H1 (cell line): ENCODE data around the gene PPP2R2C. TPM values are rescaled to one million over a fixed set of nuclear protein-coding genes. Genes with fewer than 3 reads are reported as not detected.

ENCODE experiments used
- CTCF ChIA-PET: fragments of 300-600 bp; sonication (Branson Sonifier 250); formaldehyde crosslinking; loops from one replicate; lab custom pipeline; 2021; ENCODE audit not compliant: partially characterized antibody; lab: Charles Lee
- POLR2A ChIA-PET: fragments of 300-600 bp; sonication (Branson Sonifier 250); formaldehyde crosslinking; loops from one replicate; lab custom pipeline; 2021; ENCODE audit warnings: inconsistent platforms; ENCODE audit not compliant: partially characterized antibody; lab: Charles Lee
- DNase-seq, 2 experiments: peaks; one replicate each; pipeline versions ENCODE4 v3.0.0 to v3.0.0-alpha.2; 2010 to 2022; ENCODE audit warnings: low spot score in 2 of 2, low read depth in 1 of 2, mixed read lengths in 1 of 2
- FAIRE-seq: peaks from 2 replicates; lab custom pipeline; 2011; peaks lifted over from hg19 to GRCh38; lab: Jason Lieb, UNC
- H2AFZ ChIP-seq: 2 replicates; pipeline ENCODE4 v1.8.1; 2012; ENCODE audit warnings: low read length, inconsistent platforms
- H2AK5ac ChIP-seq: 2 replicates; pipeline ENCODE4 v1.6.1; 2013; ENCODE audit warnings: low read depth, low read length
- H2BK120ac ChIP-seq: replicated peaks from 2 replicates; pipeline ENCODE3; 2013; ENCODE audit warnings: low read depth, low read length, inconsistent platforms
- H2BK12ac ChIP-seq: 2 replicates; pipeline ENCODE4 v1.6.1; 2013; ENCODE audit warnings: low read depth, low read length
- H2BK15ac ChIP-seq: 2 replicates; pipeline ENCODE4 v1.6.1; 2013; ENCODE audit warnings: low read length
- H2BK20ac ChIP-seq: 2 replicates; pipeline ENCODE4 v1.6.1; 2013; ENCODE audit warnings: low read length
- H2BK5ac ChIP-seq: 2 replicates; pipeline ENCODE4 v1.6.1; 2013; ENCODE audit warnings: low read depth, low read length
- H3K14ac ChIP-seq: 2 replicates; pipeline ENCODE4 v1.6.1; 2013; ENCODE audit warnings: inconsistent platforms; ENCODE audit not compliant: insufficient read length
- H3K18ac ChIP-seq: 2 replicates; pipeline ENCODE4 v1.6.1; 2013; ENCODE audit warnings: low read length; ENCODE audit errors: extremely low read depth
- H3K23ac ChIP-seq: 2 replicates; pipeline ENCODE4 v1.6.1; 2013; ENCODE audit warnings: inconsistent platforms; ENCODE audit not compliant: insufficient read length
- H3K23me2 ChIP-seq: 2 replicates; pipeline ENCODE4 v1.6.1; 2013; ENCODE audit warnings: low read depth, low read length
- H3K27ac ChIP-seq: 2 replicates; pipeline ENCODE4 v1.6.1; 2011; ENCODE audit warnings: low read depth, low read length, inconsistent platforms
- H3K27me3 ChIP-seq, 4 experiments: replicated peaks in 1 of 4; 1 replicate in 1 of 4; 2 replicates in 3 of 4; pipeline versions ENCODE4 v1.6.1 to v1.8.1; 2011 to 2013; ENCODE audit warnings: low read length in 3 of 4, mild to moderate bottlenecking in 3 of 4, inconsistent platforms in 2 of 4, mixed read lengths in 2 of 4, moderate library complexity in 1 of 4; ENCODE audit not compliant: control insufficient read depth in 3 of 4, insufficient read depth in 3 of 4; ENCODE audit errors: extremely low read depth in 1 of 4
- H3K36me3 ChIP-seq, 4 experiments: 2 replicates each; pipeline versions ENCODE4 v1.6.1 to v1.8.1; 2011 to 2013; ENCODE audit warnings: mild to moderate bottlenecking in 4 of 4, low read length in 3 of 4, moderate library complexity in 2 of 4, control low read depth in 1 of 4, inconsistent platforms in 1 of 4; ENCODE audit not compliant: insufficient read depth in 4 of 4, control insufficient read depth in 2 of 4
- H3K4ac ChIP-seq: replicated peaks from 2 replicates; pipeline ENCODE3; 2013; ENCODE audit warnings: low read length, low read depth, mixed read lengths, inconsistent platforms; ENCODE audit not compliant: insufficient read length
- H3K4me1 ChIP-seq, 4 experiments: replicated peaks in 1 of 4; 1 replicate in 1 of 4; 2 replicates in 3 of 4; pipeline versions ENCODE4 v1.6.1 to v1.8.1; 2011 to 2013; ENCODE audit warnings: low read length in 3 of 4, inconsistent platforms in 2 of 4, mixed read lengths in 1 of 4; ENCODE audit not compliant: insufficient read depth in 4 of 4, control insufficient read depth in 3 of 4
- H3K4me2 ChIP-seq, 2 experiments: 2 replicates each; pipeline versions ENCODE4 v1.6.1 to v1.8.1; 2011 to 2013; ENCODE audit warnings: low read depth in 2 of 2, low read length in 2 of 2, control low read depth in 1 of 2, inconsistent platforms in 1 of 2, mild to moderate bottlenecking in 1 of 2; ENCODE audit not compliant: insufficient read depth in 1 of 2
- H3K4me3 ChIP-seq, 4 experiments: fragments of 200-600, 300-600 bp in 1 of 4; sonication (generic), shearing (Covaris generic), sonication (Bioruptor Twin) in 1 of 4; 2 replicates each; pipeline versions ENCODE4 v1.5.1 to v1.8.1; 2011 to 2016; ENCODE audit warnings: low read length in 4 of 4, low read depth in 3 of 4, control low read depth in 2 of 4, inconsistent platforms in 2 of 4, mild to moderate bottlenecking in 2 of 4, mixed read lengths in 1 of 4, moderate library complexity in 1 of 4; ENCODE audit not compliant: insufficient read depth in 2 of 4; ENCODE audit errors: extremely low read depth in 1 of 4
- H3K56ac ChIP-seq: replicated peaks from 2 replicates; pipeline ENCODE3; 2013; ENCODE audit warnings: low read depth, mild to moderate bottlenecking, mixed read lengths, low read length, inconsistent platforms; ENCODE audit not compliant: insufficient read length
- H3K79me1 ChIP-seq: 2 replicates; pipeline ENCODE4 v1.6.1; 2013; ENCODE audit warnings: low read depth, low read length, control low read depth
- H3K79me2 ChIP-seq, 2 experiments: 2 replicates each; pipeline versions ENCODE4 v1.6.1 to v1.8.1; 2012 to 2013; ENCODE audit warnings: low read length in 2 of 2, mild to moderate bottlenecking in 2 of 2, inconsistent platforms in 1 of 2; ENCODE audit not compliant: insufficient read depth in 2 of 2, control insufficient read depth in 1 of 2
- H3K9ac ChIP-seq, 4 experiments: replicated peaks in 1 of 4; 1 replicate in 1 of 4; 2 replicates in 3 of 4; pipeline versions ENCODE4 v1.6.1 to v1.8.1; 2011 to 2013; ENCODE audit warnings: low read depth in 3 of 4, low read length in 3 of 4, control low read depth in 2 of 4, mild to moderate bottlenecking in 2 of 4, moderate library complexity in 2 of 4, inconsistent platforms in 1 of 4; ENCODE audit errors: extremely low read depth in 1 of 4
- H3K9me3 ChIP-seq, 2 experiments: 2 replicates each; pipeline versions ENCODE4 v1.6.1 to v1.8.1; 2012 to 2013; ENCODE audit warnings: mild to moderate bottlenecking in 2 of 2, moderate library complexity in 2 of 2, control low read depth in 1 of 2, inconsistent platforms in 1 of 2, low read depth in 1 of 2, low read length in 1 of 2, mixed read lengths in 1 of 2; ENCODE audit not compliant: insufficient read depth in 2 of 2
- H4K20me1 ChIP-seq, 2 experiments: replicated peaks in 1 of 2; 2 replicates each; pipeline versions ENCODE3 to v1.8.1; 2011 to 2013; ENCODE audit warnings: inconsistent platforms in 2 of 2, low read length in 2 of 2, mild to moderate bottlenecking in 1 of 2; ENCODE audit not compliant: insufficient read depth in 2 of 2, control insufficient read depth in 1 of 2
- H4K5ac ChIP-seq: 2 replicates; pipeline ENCODE4 v1.6.1; 2013; ENCODE audit warnings: low read length, low read depth, mixed read lengths, inconsistent platforms; ENCODE audit not compliant: insufficient read length
- H4K8ac ChIP-seq: 2 replicates; pipeline ENCODE4 v1.8.0; 2013; ENCODE audit warnings: mild to moderate bottlenecking, moderate library complexity, low read length, inconsistent platforms; ENCODE audit not compliant: insufficient read depth; ENCODE audit errors: extremely low read depth
- H4K91ac ChIP-seq: replicated peaks from 2 replicates; pipeline ENCODE3; 2013; ENCODE audit warnings: low read length, mixed read lengths, inconsistent platforms; ENCODE audit not compliant: insufficient read length
- CREB1 ChIP-seq: IDR thresholded peaks from 2 replicates; pipeline ENCODE4 v1.6.1; 2012; ENCODE audit warnings: inconsistent platforms
- RXRA ChIP-seq: IDR thresholded peaks from 2 replicates; pipeline ENCODE4 v1.6.1; 2011; ENCODE audit warnings: low read depth, mild to moderate bottlenecking, low read length, moderate library complexity; ENCODE audit not compliant: insufficient read depth
- WGBS, 2 experiments: shearing (Covaris generic) in 1 of 2; methylation state at CpG; one replicate each; pipeline versions ENCODE4 v1.1.6 to v1.1.7; 2013 to 2015; ENCODE audit warnings: low lambda C conversion rate in 2 of 2, mixed read lengths in 2 of 2, inconsistent platforms in 1 of 2, low coverage in 1 of 2, missing lambda C conversion rate in 1 of 2; ENCODE audit not compliant: insufficient replicate concordance in 2 of 2, insufficient coverage in 1 of 2, insufficient read length in 1 of 2; ENCODE audit errors: extremely low coverage in 1 of 2, missing lambda C conversion rate in 1 of 2; 5-methylcytosine and 5-hydroxymethylcytosine counted together
- polyA plus RNA-seq, 7 experiments: library from polyadenylated mRNA; depleted of rRNA in 3 of 7; stranded (reverse) in 5 of 7; unstranded in 2 of 7; fragments of >200 nt in 5 of 7; fragments of 200-250 nt in 2 of 7; gene quantifications; 1 replicate in 5 of 7; 2 replicates in 1 of 7; 4 replicates in 1 of 7; pipeline versions ENCODE4 v1.2.1 to v1.2.3, GENCODE V29; 2011 to 2013; ENCODE audit warnings: missing spikeins in 2 of 7, mixed read lengths in 2 of 7
- total RNA-seq: library from RNA; stranded (reverse); fragmentation: NEBNext Ultra II Directional; extraction: Animal tissue kit (Norgen Biotek cat#: 25700); gene quantifications from 2 replicates; pipeline ENCODE4 v1.2.1, GENCODE V29; 2021

Gene PPP2R2C
- total and polyA plus RNA-seq, 2 of the 8 experiments (the other 6 are each of a cell fraction or from before 2014, with no cell fraction given) = 6.4 TPM

- Histone ChIP-seq H2BK12ac (0 out of 2 replicates have a peak overlapping the region, but pooled peaks have one; percentile 39), H4K91ac (no peak overlapping the region), H2BK15ac (no peak overlapping the region), H3K9ac (no peak overlapping the region), H3K79me2 (no peaks in the 10 kb centered on the region), H3K14ac (no peak overlapping the region)
- no peak for FAIRE-seq
- TF ChIP-seq CREB1 (peak; percentile 40; the same call in 1 of the 2 replicates), RXRA (no peak)
- TF ChIP-seq, all 59 proteins: peak for 1
- Histone ChIP-seq H3K4me3 (no peak overlapping the region), H2BK120ac (no peak overlapping the region), H3K56ac (no peak overlapping the region), H3K4ac (no peak overlapping the region), H3K23me2 (peaks cover 6% of the 10 kb centered on the region; the same call in 1 of the 2 replicates), H2BK5ac (no peak overlapping the region), H4K20me1 (peaks cover 0 to 10% of the 10 kb centered on the region in 2 experiments), H3K4me1 (no peaks in the 10 kb centered on the region), H2BK20ac (no peak overlapping the region), H3K36me3 (peaks cover 0 to 25% (median 16%) of the 10 kb centered on the region in 4 experiments; a peak in 5 of 8 replicates), H3K27ac (no peak overlapping the region), H4K5ac (no peak overlapping the region), H2AFZ (no peak overlapping the region), H3K23ac (no peak overlapping the region), H3K4me2 (no peak overlapping the region), H3K27me3 (no peaks in the 10 kb centered on the region), H3K9me3 (peaks cover 0 to 3% of the 10 kb centered on the region in 2 experiments; a peak in 1 of 4 replicates), H3K18ac (no peak overlapping the region; the same call in 1 of the 2 replicates), H4K8ac (no peak overlapping the region), H2AK5ac (no peak overlapping the region), H3K79me1 (no peaks in the 10 kb centered on the region)
- ChIA-PET CTCF (interaction anchor here (0.9 to 3.5 kb wide), 4 partner anchors 24 to 53 kb away, joined by 3 to 20 read pairs (median 9); no protein-coding TSS in a partner anchor), POLR2A (interaction anchor here (1.4 kb wide), 1 partner anchor 14 kb away, joined by 5 read pairs; no protein-coding TSS in a partner anchor)
- WGBS, 2 experiments = 93% methylated on average over 11 of the region's 12 CpGs; no CpG with 5 or more reads in 1 of the 2 experiments
- DNase-seq = no peak
These were observed 168.5 kb downstream of the PPP2R2C start for GRCh38 chr4:6303943-6304342.
